Gastrocnemius medialis (tissue), 4 donors: Measurements from ENCODE around the gene SUGP2.

Experiments
- POLR2A ChIP-seq, 2 donors: fragments of 450-650 bp; IDR thresholded peaks; one replicate each; pipeline ENCODE4 v1.6.1; 2017; ENCODE audit warnings: antibody characterized with exemption in 2 of 2, mild to moderate bottlenecking in 2 of 2, moderate library complexity in 2 of 2
- TF ChIP-seq, protein P1 (sequence below), 5 experiments: fragments of 450-650 bp in 3 of 5; fragments of 200-600 bp in 2 of 5; sonication (generic) in 2 of 5; IDR thresholded peaks in 4 of 5; conservative IDR thresholded peaks in 1 of 5; 1 replicate in 4 of 5; 2 replicates in 1 of 5; pipeline ENCODE4 v1.5.1; 2016 to 2019; ENCODE audit warnings: antibody characterized with exemption in 5 of 5, mild to moderate bottlenecking in 3 of 5, moderate library complexity in 3 of 5

DNA sequence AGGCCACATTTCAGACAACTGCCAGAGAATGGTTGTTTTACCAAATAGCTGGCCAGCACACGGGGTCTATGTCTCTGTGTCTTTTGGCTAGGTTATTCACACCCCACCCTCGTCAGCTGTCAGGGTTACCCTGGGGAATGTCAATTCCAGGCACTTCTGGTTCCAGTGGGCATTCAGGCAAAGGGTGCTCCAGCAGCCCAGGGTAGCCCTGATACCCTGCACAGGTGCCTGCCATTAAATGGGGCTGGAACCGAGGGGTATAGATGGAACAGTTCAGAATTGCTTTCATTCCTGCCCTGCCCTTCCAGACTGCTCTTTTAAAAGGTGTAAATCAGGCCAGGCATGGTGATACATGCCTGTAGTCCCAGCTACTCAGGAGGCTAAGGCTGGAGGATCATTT is 49.1 kb downstream of the SUGP2 start:
- TF ChIP-seq, protein P1, sequence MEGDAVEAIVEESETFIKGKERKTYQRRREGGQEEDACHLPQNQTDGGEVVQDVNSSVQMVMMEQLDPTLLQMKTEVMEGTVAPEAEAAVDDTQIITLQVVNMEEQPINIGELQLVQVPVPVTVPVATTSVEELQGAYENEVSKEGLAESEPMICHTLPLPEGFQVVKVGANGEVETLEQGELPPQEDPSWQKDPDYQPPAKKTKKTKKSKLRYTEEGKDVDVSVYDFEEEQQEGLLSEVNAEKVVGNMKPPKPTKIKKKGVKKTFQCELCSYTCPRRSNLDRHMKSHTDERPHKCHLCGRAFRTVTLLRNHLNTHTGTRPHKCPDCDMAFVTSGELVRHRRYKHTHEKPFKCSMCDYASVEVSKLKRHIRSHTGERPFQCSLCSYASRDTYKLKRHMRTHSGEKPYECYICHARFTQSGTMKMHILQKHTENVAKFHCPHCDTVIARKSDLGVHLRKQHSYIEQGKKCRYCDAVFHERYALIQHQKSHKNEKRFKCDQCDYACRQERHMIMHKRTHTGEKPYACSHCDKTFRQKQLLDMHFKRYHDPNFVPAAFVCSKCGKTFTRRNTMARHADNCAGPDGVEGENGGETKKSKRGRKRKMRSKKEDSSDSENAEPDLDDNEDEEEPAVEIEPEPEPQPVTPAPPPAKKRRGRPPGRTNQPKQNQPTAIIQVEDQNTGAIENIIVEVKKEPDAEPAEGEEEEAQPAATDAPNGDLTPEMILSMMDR (IDR thresholded peaks at IDR 0.05 in 4 of 5, conservative IDR thresholded peaks at IDR 0.05 in 1 of 5): no peak
- no peak for TF ChIP-seq POLR2A (IDR thresholded peaks at IDR 0.05)
